ENCODE data around the gene C1QL4.

DNA sequence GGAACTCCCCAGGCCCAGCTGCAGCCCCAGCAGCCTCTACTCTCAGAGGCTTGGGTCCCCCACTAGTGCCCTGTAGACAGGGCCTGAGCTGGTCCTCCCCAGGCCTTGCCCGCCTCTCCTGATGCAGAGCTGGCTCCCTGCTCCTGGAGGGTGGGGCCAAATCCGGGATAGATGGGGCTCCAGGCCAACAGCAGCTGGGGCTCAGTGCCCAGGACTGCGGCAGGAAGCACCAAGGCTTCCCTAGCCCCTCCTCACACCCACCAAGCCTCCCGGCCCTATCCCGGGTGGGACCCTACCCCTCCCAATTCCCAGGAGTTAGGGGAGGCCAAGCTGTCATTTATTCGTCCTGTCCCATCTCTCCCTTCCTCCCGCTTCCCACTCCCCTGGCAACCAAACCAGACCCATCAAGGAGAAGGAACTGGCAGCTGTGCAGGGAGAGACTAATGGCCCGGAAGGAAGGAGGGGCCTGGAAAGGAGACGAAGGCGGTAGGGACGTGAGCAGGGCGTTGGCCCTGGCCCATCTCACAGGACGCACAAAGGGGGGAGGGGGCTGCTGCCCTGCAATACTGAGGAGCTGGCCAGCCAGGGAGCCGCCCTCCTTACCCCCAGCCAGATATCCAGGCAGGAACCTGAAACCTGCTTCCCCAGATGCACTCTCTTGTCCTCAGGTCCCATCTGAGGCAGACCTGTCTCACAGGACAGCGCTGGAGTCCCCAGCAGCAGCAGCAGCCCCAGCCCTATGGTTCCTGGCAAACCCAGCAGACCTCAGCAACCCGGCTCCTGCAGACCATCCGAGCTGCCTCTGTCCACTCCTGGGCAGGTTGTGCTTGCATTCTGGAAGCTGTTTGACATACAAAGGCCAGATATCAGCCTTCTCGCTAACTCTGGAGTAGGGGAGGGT is 43.7 kb downstream of the C1QL4 start:
- TF ChIP-seq, protein P1, sequence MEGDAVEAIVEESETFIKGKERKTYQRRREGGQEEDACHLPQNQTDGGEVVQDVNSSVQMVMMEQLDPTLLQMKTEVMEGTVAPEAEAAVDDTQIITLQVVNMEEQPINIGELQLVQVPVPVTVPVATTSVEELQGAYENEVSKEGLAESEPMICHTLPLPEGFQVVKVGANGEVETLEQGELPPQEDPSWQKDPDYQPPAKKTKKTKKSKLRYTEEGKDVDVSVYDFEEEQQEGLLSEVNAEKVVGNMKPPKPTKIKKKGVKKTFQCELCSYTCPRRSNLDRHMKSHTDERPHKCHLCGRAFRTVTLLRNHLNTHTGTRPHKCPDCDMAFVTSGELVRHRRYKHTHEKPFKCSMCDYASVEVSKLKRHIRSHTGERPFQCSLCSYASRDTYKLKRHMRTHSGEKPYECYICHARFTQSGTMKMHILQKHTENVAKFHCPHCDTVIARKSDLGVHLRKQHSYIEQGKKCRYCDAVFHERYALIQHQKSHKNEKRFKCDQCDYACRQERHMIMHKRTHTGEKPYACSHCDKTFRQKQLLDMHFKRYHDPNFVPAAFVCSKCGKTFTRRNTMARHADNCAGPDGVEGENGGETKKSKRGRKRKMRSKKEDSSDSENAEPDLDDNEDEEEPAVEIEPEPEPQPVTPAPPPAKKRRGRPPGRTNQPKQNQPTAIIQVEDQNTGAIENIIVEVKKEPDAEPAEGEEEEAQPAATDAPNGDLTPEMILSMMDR (IDR thresholded peaks at IDR 0.05; ENCODE audit: low read depth, low read length) = no peak
- TF ChIP-seq EZH2phosphoT487 (IDR thresholded peaks at IDR 0.05; ENCODE audit: low read depth) = no peak

Measured in OCI-LY3 (cell line).